Measurements from ENCODE around the gene THRB.

THRB gene

DNA sequence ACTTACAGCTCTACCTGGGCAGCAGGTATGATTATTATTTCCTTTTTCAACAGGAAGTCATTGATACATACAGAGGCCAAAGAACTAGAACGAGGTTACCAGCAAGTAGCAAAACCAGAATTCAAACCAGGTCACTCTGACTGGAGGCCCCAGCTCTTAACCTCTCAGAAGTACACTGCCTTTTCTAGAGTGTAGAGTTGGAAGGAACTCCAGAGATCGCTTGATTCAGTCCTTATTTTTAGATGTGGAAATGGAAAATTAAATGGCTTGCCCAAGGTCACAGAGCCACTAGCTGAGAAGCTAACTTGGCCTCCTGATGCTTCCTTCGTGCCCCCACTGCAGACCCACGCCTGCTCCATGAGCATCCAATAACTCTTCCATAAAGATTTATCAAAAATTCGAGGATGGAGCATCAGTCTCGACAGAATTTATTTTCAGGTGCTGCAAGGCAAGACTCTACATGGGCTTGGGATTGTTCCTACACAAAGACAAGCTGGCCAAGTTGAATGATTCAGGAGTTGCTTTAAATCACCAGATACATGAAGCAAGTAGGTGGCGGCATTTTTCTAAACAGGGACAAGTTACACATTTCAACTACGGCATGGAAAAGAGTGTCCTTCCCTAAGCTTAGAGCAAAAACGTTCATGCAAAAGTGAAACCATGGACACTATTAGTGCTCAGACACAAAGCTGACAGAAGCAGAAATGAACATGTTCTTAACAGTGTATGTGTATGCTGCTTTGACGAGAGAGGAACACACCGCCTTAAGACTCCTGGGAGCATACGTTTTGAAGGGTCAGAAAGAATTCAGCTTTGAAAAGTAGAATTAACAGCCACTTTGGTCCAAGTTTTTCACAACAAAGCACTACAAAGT, 235.7 kb downstream of the THRB start:
- Histone ChIP-seq H3K9ac (ENCODE audit: insufficient read length) (no peak overlapping the region), H3K27ac (no peak overlapping the region), H3K36me3 (ENCODE audit: insufficient read depth, low read length) (no peaks in the 10 kb centered on the region), H3K9me3 (ENCODE audit: low read depth, low read length) (no peaks in the 10 kb centered on the region), H3K4me3 (no peak overlapping the region)
- no peak for TF ChIP-seq EZH2 (IDR thresholded peaks at IDR 0.05)
- no peak for DNase-seq (ENCODE audit: low read depth, low spot score)

DNA sequence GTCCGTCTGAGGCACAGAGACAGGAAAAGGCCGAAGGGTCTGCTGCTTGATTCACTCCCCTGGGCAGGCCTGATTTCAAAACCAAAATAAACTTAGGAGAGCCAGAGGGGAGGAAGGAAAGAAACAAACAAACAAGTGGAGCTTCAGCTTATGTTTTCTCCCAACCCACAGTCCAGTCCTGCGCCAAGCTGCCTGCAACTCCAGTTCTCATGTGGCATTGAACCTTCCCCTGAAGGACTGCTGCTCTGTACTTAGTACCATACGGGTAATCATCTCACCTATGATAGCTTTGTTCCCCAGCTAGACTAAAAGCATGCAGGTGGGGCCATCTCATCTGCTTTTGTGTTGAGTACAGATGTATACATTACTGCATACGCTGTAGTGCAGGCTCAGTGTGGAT, 236.4 kb downstream of the THRB start:
- no peak for TF ChIP-seq POLR2AphosphoS5 (IDR thresholded peaks at IDR 0.05; ENCODE audit: borderline replicate concordance, low read depth, low read length)
- no peak for TF ChIP-seq FOXP2 (optimal IDR thresholded peaks at IDR 0.05; ENCODE audit: control extremely low read depth, extremely low read length, insufficient read depth)
- no peak for TF ChIP-seq EZH2 (IDR thresholded peaks at IDR 0.05)
- Histone ChIP-seq H3K36me3 (ENCODE audit: insufficient read depth, low read length) (no peaks in the 10 kb centered on the region), H3K9ac (ENCODE audit: insufficient read length) (no peak overlapping the region), H3K9me3 (ENCODE audit: low read depth, low read length) (no peaks in the 10 kb centered on the region), H3K4me3 (no peak overlapping the region), H3K27ac (no peak overlapping the region)
- no peak for DNase-seq (ENCODE audit: low read depth, low spot score)

DNA sequence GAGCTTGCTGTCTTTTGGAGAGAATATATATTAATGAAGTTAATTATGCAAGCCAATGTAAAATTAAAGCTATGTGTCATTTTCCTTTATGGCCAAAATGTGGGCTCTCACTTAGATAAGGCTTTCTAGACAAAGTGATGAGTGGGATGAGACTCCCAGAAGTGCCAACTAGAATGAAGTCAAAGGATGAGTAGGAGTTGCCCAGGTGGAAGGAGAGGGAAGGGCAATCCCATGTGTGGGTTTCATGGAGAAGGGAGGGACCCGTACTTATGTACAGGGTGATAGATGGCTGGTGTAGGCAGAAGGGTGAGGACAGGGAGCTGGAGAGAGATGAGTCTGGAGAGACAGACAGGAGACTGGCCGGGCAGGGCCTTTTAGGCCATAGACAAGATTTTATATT, 239.2 kb downstream of the THRB start:
- Histone ChIP-seq H3K9ac (ENCODE audit: insufficient read length) (no peak overlapping the region), H3K27ac (no peak overlapping the region), H3K9me3 (ENCODE audit: low read depth, low read length) (no peaks in the 10 kb centered on the region), H3K4me3 (no peak overlapping the region), H3K36me3 (ENCODE audit: insufficient read depth, low read length) (no peaks in the 10 kb centered on the region)
- TF ChIP-seq FOXP2 (optimal IDR thresholded peaks at IDR 0.05; ENCODE audit: control extremely low read depth, extremely low read length, insufficient read depth) (no peak), EZH2 (IDR thresholded peaks at IDR 0.05) (no peak), POLR2AphosphoS5 (IDR thresholded peaks at IDR 0.05; ENCODE audit: borderline replicate concordance, low read depth, low read length) (no peak)
- no peak for DNase-seq (ENCODE audit: low read depth, low spot score)

DNA sequence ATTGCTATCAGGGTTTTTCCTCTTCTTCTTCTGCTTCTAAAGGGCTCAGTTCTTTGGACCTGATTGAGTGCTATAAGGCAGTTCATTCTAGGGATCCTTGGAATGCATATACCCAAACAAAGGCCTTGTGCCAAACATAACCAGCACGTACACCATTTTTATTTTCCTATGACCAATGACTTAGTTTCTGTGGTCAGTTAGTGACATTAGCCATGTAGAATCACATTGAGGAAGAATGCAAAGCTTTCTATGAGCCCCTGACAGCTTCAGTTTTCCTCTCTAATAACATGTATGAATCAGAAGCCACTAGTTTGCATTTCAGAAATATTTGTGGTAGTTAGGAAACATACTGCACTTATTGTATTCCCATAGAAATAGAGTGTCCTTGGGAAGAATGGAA, 240.0 kb downstream of the THRB start:
- H3K36me3 ChIP-seq (ENCODE audit: insufficient read depth, low read length) = no peaks in the 10 kb centered on the region
- H3K27ac ChIP-seq = no peak overlapping the region
- TF ChIP-seq POLR2AphosphoS5 (IDR thresholded peaks at IDR 0.05; ENCODE audit: borderline replicate concordance, low read depth, low read length) (no peak), EZH2 (IDR thresholded peaks at IDR 0.05) (no peak), FOXP2 (optimal IDR thresholded peaks at IDR 0.05; ENCODE audit: control extremely low read depth, extremely low read length, insufficient read depth) (no peak)
- H3K9ac ChIP-seq (ENCODE audit: insufficient read length) = no peak overlapping the region
- DNase-seq (ENCODE audit: low read depth, low spot score) = no peak
- no peaks in the 10 kb centered on the region for H3K9me3 ChIP-seq (ENCODE audit: low read depth, low read length)
- H3K4me3 ChIP-seq = no peak overlapping the region

DNA sequence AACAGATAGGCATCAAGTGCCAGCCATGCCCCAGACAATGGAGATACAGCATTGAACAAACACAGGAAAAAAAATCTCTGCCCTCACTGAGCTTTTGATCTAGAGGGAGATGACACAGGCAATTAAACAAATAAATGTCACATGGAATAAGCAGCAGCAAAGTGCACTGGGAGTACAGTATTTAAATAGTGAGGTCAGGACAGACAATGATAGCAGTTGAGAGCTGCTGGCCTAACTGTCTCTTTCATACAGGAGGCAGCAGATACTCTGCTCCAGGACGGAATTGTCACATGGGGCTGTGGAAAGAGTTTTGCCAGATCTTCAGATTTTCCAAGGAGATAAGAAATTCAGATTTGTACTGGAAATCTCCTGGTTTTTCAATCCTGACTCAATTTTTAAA, 241.3 kb downstream of the THRB start:
- no peak for TF ChIP-seq POLR2AphosphoS5 (IDR thresholded peaks at IDR 0.05; ENCODE audit: borderline replicate concordance, low read depth, low read length)
- no peak for TF ChIP-seq FOXP2 (optimal IDR thresholded peaks at IDR 0.05; ENCODE audit: control extremely low read depth, extremely low read length, insufficient read depth)
- no peak for TF ChIP-seq EZH2 (IDR thresholded peaks at IDR 0.05)
- H3K4me3 ChIP-seq = no peak overlapping the region
- no peak overlapping the region for H3K27ac ChIP-seq
- no peaks in the 10 kb centered on the region for H3K36me3 ChIP-seq (ENCODE audit: insufficient read depth, low read length)
- no peak for DNase-seq (ENCODE audit: low read depth, low spot score)
- no peak overlapping the region for H3K9ac ChIP-seq (ENCODE audit: insufficient read length)
- no peaks in the 10 kb centered on the region for H3K9me3 ChIP-seq (ENCODE audit: low read depth, low read length)

DNA sequence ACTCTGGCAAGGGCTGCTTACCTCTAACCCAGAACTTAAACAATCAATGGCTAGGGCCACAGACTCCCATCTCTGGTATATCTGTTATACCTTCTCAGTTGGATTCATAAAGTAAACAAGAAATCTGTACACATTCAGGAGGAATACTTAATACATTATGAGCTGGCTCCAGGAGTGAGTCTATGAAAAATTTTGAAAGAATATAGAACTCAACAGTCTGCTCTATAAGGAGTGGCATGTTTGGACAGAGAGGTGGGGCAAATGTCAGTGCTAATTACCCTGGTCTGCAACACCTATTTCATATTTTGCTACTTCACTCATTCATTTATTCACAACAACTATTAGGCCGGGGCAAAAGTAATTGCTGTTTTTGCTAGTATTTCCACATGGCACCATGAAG, 245.1 kb downstream of the THRB start:
- Histone ChIP-seq H3K9me3 (ENCODE audit: low read depth, low read length) (no peaks in the 10 kb centered on the region), H3K36me3 (ENCODE audit: insufficient read depth, low read length) (no peaks in the 10 kb centered on the region), H3K9ac (ENCODE audit: insufficient read length) (no peak overlapping the region), H3K27ac (no peak overlapping the region), H3K4me3 (no peak overlapping the region)
- no peak for DNase-seq (ENCODE audit: low read depth, low spot score)
- TF ChIP-seq EZH2 (IDR thresholded peaks at IDR 0.05) = no peak
- TF ChIP-seq POLR2AphosphoS5 (IDR thresholded peaks at IDR 0.05; ENCODE audit: borderline replicate concordance, low read depth, low read length) = no peak
- no peak for TF ChIP-seq FOXP2 (optimal IDR thresholded peaks at IDR 0.05; ENCODE audit: control extremely low read depth, extremely low read length, insufficient read depth)

DNA sequence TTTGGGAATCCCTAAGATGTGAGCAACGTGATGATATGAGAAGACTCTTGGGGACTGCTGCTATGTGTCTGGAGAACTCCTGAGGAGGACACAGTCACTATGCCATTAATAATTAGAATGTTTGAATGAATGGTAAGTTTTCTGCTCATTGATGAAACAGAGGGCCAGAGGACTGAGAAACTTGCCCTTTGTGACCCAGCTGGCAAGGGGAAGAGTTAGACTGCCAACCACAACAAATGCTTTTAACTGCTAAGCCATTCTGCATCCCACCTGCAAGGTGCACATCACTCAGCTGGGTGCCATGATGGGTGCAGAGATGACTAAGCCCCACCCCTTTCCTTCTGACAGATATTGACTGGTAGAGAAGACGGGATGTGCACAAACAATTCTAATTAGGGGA, 249.6 kb downstream of the THRB start:
- no peak overlapping the region for H3K4me3 ChIP-seq
- DNase-seq (ENCODE audit: low read depth, low spot score) = no peak
- TF ChIP-seq EZH2 (IDR thresholded peaks at IDR 0.05) (no peak), POLR2AphosphoS5 (IDR thresholded peaks at IDR 0.05; ENCODE audit: borderline replicate concordance, low read depth, low read length) (no peak), FOXP2 (optimal IDR thresholded peaks at IDR 0.05; ENCODE audit: control extremely low read depth, extremely low read length, insufficient read depth) (no peak)
- H3K9me3 ChIP-seq (ENCODE audit: low read depth, low read length) = no peaks in the 10 kb centered on the region
- H3K27ac ChIP-seq = no peak overlapping the region
- H3K36me3 ChIP-seq (ENCODE audit: insufficient read depth, low read length) = no peaks in the 10 kb centered on the region
- H3K9ac ChIP-seq (ENCODE audit: insufficient read length) = no peak overlapping the region

DNA sequence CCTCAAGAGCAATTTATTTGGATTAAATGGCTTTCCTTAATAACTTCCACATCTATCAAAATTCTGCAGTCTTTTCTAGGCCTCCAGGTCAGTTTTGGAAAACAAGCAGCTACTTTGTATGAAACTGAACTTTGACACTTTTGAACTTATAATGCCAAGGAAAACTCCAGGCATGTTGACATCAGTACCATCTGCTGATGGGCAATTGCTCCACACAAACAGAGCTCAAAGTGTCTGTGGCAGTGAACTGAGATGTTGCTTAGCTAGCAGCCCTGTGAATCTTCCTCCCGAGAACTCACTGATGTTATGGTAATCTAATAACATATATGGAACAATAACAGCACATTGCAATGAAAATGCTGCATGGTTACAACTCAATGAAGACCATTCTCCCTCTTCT, 250.2 kb downstream of the THRB start:
- Histone ChIP-seq H3K9me3 (ENCODE audit: low read depth, low read length) (no peaks in the 10 kb centered on the region), H3K4me3 (no peak overlapping the region), H3K9ac (ENCODE audit: insufficient read length) (no peak overlapping the region), H3K27ac (no peak overlapping the region), H3K36me3 (ENCODE audit: insufficient read depth, low read length) (no peaks in the 10 kb centered on the region)
- TF ChIP-seq FOXP2 (optimal IDR thresholded peaks at IDR 0.05; ENCODE audit: control extremely low read depth, extremely low read length, insufficient read depth) (no peak), EZH2 (IDR thresholded peaks at IDR 0.05) (no peak)
- no peak for DNase-seq (ENCODE audit: low read depth, low spot score)
